ENCODE measurements around the gene GPR162. TPM values are rescaled to one million over a fixed set of nuclear protein-coding genes. Genes with fewer than 3 reads are reported as not detected.

The GPR162 gene
- total RNA-seq, 2 donors from 2014 or later = not detected

- Mint-ChIP-seq H3K9me3 (no peaks in the 10 kb centered on the region), H3K4me3 (no peak overlapping the region), H3K27me3 (peaks cover 52 to 58% of the 10 kb centered on the region in 2 donors), H3K4me1 (ENCODE audit: low read depth in 2 of 2) (peaks cover 12 to 19% of the 10 kb centered on the region in 2 donors), H3K27ac (peak overlapping the region in 1 of 2 donors; percentile 34), H3K36me3 (no peaks in the 10 kb centered on the region)
- no peak for DNase-seq (ENCODE audit: low spot score)
- no peak for ATAC-seq
These were observed 960 bp downstream of the GPR162 start for GRCh38 chr12:6822426-6823135.

DNA sequence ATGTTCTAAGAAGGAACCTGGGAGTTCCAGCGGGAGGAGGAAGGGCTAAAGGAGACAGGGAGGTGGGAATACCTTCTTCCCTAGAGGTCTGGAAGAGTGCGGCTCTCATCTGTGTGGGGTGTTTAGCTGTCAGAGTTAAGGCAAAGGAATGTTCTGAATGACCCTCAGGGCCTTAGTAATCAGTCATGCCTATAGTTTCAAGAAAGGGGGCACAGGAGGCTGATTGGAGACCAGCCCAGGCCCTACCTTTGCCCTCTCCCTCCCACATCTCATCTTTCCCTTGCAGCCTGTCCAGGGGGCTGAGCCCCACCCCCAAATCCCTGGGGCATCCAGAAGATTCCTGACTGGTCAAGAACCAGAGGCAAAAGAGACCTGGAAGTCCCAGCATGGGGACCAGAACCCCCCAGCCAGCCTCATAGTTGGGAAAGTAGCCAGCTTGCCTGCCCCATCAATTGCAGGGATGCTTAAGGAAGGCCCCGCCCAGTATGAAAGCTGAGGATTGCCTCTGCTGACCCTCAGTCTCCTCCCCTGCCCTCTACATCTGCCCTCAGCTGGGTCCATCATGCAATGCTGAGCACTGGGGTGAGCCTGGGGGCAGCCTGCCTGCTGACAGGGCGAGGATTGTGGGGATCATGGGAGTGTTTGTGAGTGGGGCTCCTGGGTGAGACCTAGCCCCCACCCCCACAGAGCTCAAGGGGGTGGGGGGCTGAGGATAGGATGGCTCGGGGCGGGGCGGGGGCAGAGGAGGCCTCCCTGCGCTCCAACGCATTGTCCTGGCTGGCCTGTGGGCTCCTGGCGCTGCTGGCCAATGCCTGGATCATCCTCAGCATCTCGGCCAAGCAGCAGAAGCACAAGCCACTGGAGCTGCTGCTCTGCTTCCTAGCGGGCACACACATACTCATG is 1.8 kb downstream of the GPR162 start:
- ATAC-seq = no peak
- Mint-ChIP-seq H3K9me3 (no peaks in the 10 kb centered on the region), H3K4me1 (ENCODE audit: low read depth in 2 of 2) (peaks cover 13 to 23% of the 10 kb centered on the region in 2 donors), H3K4me3 (no peak overlapping the region), H3K27ac (peak overlapping the region in 1 of 2 donors; percentile 34), H3K27me3 (peaks cover 55 to 62% of the 10 kb centered on the region in 2 donors), H3K36me3 (no peaks in the 10 kb centered on the region)
- no peak for DNase-seq (ENCODE audit: low spot score)

- H3K27me3 Mint-ChIP-seq = peaks cover 60 to 67% of the 10 kb centered on the region in 2 donors
- H3K4me1 Mint-ChIP-seq (ENCODE audit: low read depth in 2 of 2) = peaks cover 17 to 28% of the 10 kb centered on the region in 2 donors
- ATAC-seq = no peak
- H3K9me3 Mint-ChIP-seq = no peaks in the 10 kb centered on the region
- no peaks in the 10 kb centered on the region for H3K36me3 Mint-ChIP-seq
- no peak overlapping the region for H3K27ac Mint-ChIP-seq
- no peak for DNase-seq (ENCODE audit: low spot score)
- H3K4me3 Mint-ChIP-seq = no peak overlapping the region
These were observed 2.6 kb downstream of the GPR162 start for GRCh38 chr12:6824085-6824775.

GRCh38 chr12:6824901-6825381 is 3.3 kb downstream of the GPR162 start:
- Mint-ChIP-seq H3K36me3 (no peaks in the 10 kb centered on the region), H3K27me3 (peaks cover 63 to 68% of the 10 kb centered on the region in 2 donors), H3K4me3 (no peak overlapping the region), H3K9me3 (no peaks in the 10 kb centered on the region), H3K27ac (no peak overlapping the region), H3K4me1 (ENCODE audit: low read depth in 2 of 2) (peaks cover 19 to 31% of the 10 kb centered on the region in 2 donors)
- DNase-seq (ENCODE audit: low spot score) (no peak), ATAC-seq (no peak)

- no peak overlapping the region for H3K4me3 Mint-ChIP-seq
- DNase-seq (ENCODE audit: low spot score) = peak; percentile 78
- no peaks in the 10 kb centered on the region for H3K9me3 Mint-ChIP-seq
- ATAC-seq = peak; percentile 67 to 79
- H3K27ac Mint-ChIP-seq = no peak overlapping the region
- peaks cover 64 to 67% of the 10 kb centered on the region in 2 donors for H3K27me3 Mint-ChIP-seq
- H3K36me3 Mint-ChIP-seq = no peaks in the 10 kb centered on the region
- H3K4me1 Mint-ChIP-seq (ENCODE audit: low read depth in 2 of 2) = peaks cover 19 to 34% of the 10 kb centered on the region in 2 donors
These were observed 3.9 kb downstream of the GPR162 start for GRCh38 chr12:6825398-6826124.

DNA sequence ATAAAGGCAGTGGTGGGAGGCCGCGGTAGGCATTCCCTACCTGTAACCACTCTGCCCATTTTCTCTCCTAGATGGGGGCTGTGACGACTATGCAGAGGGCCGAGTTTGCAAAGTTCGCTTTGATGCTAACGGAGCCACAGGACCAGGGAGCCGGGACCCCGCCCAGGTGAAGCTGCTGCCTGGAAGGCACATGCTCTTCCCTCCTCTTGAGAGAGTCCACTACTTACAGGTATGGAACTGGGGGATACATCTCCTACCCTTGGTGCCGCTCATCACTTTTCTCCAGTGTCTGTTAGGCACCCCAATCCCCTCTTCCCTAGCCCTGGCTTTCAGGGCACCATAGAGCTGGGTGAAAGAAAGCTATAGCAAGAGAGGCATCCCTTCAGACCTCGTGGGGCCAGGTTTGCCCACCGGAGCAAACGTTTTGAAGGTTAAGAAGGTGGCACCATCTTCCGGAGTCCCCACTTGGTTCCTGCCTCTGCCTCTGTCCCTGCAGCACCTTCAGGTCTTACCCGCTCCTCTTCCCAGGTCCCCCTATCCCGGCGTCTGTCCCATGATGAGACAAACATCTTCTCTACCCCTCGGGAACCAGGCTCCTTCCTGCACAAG is 4.6 kb downstream of the GPR162 start:
- H3K36me3 Mint-ChIP-seq = no peaks in the 10 kb centered on the region
- H3K4me1 Mint-ChIP-seq (ENCODE audit: low read depth in 2 of 2) = peaks cover 19 to 32% of the 10 kb centered on the region in 2 donors
- H3K9me3 Mint-ChIP-seq = no peaks in the 10 kb centered on the region
- ATAC-seq = no peak
- DNase-seq (ENCODE audit: low spot score) = no peak
- H3K27ac Mint-ChIP-seq = no peak overlapping the region
- no peak overlapping the region for H3K4me3 Mint-ChIP-seq
- H3K27me3 Mint-ChIP-seq = peaks cover 64 to 68% of the 10 kb centered on the region in 2 donors

GRCh38 chr12:6826734-6827436 is 5.3 kb downstream of the GPR162 start:
- no peaks in the 10 kb centered on the region for H3K36me3 Mint-ChIP-seq
- H3K27me3 Mint-ChIP-seq = peaks cover 68 to 75% of the 10 kb centered on the region in 2 donors
- DNase-seq (ENCODE audit: low spot score) = no peak
- peaks cover 19 to 30% of the 10 kb centered on the region in 2 donors for H3K4me1 Mint-ChIP-seq (ENCODE audit: low read depth in 2 of 2)
- no peaks in the 10 kb centered on the region for H3K9me3 Mint-ChIP-seq
- no peak overlapping the region for H3K27ac Mint-ChIP-seq
- H3K4me3 Mint-ChIP-seq = peak overlapping the region; percentile 51
- ATAC-seq = no peak

GRCh38 chr12:6827437-6827911 is 5.9 kb downstream of the GPR162 start:
- Mint-ChIP-seq H3K9me3 (no peaks in the 10 kb centered on the region), H3K27ac (no peak overlapping the region), H3K4me1 (ENCODE audit: low read depth in 2 of 2) (peaks cover 19 to 27% of the 10 kb centered on the region in 2 donors), H3K36me3 (no peaks in the 10 kb centered on the region), H3K27me3 (peaks cover 68 to 73% of the 10 kb centered on the region in 2 donors), H3K4me3 (peak overlapping the region; percentile 51)
- ATAC-seq (no peak), DNase-seq (ENCODE audit: low spot score) (no peak)

DNA sequence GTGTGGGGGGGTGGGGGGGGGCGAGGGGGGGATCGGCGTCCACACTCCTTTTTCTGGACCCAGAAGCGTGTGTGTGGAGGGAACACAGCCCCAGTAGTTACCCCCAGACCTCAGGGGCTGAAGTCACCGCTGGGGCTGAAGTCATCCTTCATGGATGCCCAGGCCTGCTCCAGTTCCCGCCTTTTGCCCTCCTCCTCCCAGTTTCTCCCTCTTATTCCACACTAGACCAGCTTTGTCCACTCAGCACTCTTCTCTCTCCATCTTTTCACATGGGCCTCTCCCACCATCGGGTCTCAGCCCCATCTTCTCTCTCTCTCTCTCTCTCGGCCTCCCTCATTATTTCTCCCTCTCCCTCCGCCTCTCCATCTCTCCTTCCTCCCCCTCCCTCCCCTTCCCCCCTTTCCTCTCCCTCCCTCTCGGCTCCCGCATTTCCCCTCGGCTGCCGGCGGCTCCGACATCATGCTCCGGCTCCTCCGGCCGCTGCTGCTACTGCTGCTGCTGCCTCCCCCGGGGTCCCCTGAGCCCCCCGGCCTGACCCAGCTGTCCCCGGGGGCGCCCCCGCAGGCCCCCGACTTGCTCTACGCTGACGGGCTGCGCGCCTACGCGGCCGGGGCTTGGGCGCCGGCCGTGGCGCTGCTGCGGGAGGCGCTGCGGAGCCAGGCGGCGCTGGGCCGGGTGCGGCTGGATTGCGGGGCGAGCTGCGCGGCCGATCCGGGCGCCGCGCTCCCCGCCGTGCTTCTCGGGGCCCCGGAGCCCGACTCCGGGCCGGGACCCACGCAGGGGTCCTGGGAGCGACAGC is 6.6 kb downstream of the GPR162 start, which contains the start of gene P3H3:
TSS of gene P3H3 (plus strand) at position 426 of the 799 bp plus-strand sequence. CDS start at position 460, 34 bp downstream.
- DNase-seq (ENCODE audit: low spot score) (no peak), ATAC-seq (peak; percentile 26 to 37)
- Mint-ChIP-seq H3K27ac (peak within 1 kb of the TSS in 1 of 2 donors; percentile 61), H3K4me1 (ENCODE audit: low read depth in 2 of 2) (peaks cover 19 to 22% of the 10 kb centered on the region in 2 donors), H3K4me3 (peak within 1 kb of the TSS; percentile 83), H3K27me3 (peaks cover 62 to 67% of the 10 kb centered on the region in 2 donors), H3K9me3 (no peaks in the 10 kb centered on the region), H3K36me3 (no peaks in the 10 kb centered on the region)

DNA sequence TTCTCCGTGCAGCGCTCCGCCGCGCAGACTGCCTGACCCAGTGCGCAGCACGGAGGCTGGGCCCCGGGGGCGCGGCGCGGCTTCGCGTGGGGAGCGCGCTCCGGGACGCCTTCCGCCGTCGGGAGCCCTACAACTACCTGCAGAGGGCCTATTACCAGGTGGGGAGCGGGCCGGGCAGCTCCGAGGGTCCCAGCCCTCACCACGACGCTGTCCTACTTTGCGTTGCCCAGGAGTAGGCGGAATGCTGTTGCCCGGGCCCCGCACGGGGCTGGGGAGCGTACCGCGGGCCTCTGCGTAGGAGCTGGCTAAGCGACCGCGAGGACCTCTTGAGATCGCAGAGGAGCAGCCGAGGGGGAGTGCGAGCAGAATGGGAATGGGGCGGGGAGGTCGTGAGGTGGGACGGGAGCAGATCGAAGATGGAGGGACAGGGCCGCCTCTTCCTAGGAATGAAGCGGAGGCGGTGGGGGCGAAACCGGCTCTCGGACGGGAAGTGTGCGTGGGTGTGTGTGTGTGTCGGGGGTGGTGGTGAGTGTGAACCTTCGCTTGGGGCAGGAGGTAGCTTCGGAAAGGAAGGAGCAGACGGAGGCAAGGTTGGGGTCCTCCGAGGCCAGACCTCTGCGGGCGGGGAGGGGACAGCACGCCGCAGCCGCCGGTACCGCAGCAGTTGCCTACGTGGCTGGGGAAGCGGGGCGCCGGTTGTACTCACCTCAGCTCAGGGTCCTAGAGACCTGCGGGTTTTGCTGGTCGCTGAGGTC is 7.3 kb downstream of the GPR162 start:
- peak overlapping the region in 1 of 2 donors; percentile 61 for H3K27ac Mint-ChIP-seq
- H3K4me1 Mint-ChIP-seq (ENCODE audit: low read depth in 2 of 2) = peaks cover 19 to 22% of the 10 kb centered on the region in 2 donors
- H3K36me3 Mint-ChIP-seq = no peaks in the 10 kb centered on the region
- peak overlapping the region; percentile 83 for H3K4me3 Mint-ChIP-seq
- H3K27me3 Mint-ChIP-seq = peaks cover 59 to 67% of the 10 kb centered on the region in 2 donors
- ATAC-seq = peak; percentile 37 to 59
- DNase-seq (ENCODE audit: low spot score) = no peak
- H3K9me3 Mint-ChIP-seq = no peaks in the 10 kb centered on the region

All from natural killer cell treated with Interleukin-12 subunit alpha and Interleukin-12 subunit beta and Interleukin-15 and Interleukin-18, amount 100 ng/mL, for 72 hours (primary cell).